ENCODE measurements around the gene CLEC4E.
"Not testable (repeated sequence)": the region's sequence is repeated elsewhere in the genome, so short reads cannot be mapped to it uniquely, and the experiment has no call there.

CLEC4E gene

DNA sequence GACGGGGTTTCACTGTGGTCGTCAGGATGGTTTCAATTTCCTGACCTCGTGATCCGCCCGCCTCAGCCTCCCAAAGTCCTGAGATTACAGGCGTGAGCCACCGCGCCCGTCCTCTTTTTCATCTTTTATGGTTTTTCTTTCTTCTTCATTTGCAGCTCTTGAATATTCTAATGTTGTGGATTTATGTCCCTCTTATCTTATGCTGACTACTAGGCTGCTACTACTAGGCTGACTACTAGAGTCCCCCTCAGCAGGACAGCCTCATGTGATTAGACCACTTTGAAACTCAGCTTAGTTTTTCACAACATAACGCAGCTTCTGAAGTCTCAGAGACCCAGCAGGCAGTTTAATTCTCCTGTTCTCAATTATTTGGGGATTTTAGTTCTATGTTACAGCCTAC is 857 bp upstream of the CLEC4E start:
- DNase-seq: no peak

DNA sequence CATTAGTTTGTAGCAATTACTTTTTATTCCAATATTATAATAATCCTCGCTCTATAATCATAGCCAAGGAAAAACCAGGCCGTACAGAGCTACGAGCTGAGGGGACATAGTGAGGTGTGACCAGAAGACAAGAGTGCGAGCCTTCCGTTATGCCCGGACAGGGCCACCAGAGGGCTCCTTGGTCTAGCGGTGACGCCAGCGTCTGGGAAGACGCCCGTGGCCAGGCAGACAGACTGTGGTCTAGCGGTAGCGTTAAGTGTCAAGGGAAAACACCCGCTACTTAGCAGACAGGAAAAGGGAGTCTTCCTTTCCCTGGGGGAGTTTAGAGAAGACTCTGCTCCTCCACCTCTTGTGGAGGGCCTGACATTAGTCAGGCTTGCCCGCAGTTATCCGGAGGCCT is 2.9 kb downstream of the CLEC4E start:
- not testable (repeated sequence) for DNase-seq

DNA sequence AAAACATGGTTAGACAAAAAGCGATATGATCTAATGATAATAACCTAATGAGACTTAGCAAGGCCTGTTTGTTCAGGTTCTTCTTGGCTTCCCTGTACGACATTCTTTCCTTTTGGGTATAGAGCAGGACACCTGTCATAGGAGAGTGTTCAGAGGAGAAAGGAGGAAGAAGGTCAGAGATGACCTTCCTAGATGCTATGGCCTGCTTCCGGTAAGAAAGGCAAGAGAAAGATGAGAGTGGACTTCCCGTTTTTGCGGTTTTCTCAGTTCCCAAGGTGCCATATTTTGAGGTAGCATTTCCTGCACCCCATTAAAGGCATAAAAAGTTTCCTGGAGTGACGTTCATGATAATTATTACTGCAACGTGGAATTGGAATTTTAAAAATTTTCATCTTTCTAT is 8.7 kb downstream of the CLEC4E start:
- no peak for DNase-seq

DNA sequence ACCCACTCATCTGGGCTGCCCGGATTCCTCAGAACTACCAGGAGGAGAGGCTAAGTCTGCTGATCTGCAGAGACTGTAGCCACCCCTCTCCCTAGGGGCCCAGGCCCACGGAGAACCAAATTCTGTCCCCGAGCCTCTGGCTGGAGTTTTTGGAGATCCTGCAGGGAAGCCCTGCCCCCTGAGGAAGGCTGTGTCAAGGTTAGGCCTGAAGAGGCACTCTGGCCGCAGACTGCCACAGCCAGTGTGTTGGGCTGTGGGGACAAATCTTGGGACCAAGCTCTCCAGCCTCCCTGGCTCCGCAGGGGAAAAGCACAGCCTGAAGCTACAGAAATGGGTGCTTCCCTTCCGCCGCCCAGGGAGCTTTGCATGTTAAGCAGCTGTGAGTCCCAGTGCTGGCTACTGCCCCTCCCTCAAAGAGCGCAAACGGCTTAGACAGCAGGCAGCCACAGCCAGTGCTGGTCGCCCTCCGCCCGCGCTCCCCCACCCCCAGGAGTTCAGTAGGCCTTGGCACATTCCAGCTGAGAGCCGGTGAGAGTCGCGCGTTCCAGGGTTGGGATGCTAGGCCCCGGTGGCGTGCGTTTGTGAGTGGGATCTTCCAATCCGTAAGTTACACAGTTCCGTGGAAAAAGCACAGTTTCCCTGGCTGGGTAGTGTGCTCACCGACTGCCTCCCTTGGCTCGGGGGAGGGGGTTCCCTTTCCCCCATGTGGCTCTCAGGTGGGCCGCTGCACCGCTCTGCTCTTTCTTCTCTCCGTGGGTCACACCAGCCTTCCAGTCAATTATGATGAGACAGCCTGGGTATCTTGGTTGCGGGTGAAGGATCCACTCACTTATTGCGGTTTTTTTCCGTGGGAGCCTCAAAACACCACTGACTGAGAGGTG is 13.2 kb downstream of the CLEC4E start:
- DNase-seq: no peak

DNA sequence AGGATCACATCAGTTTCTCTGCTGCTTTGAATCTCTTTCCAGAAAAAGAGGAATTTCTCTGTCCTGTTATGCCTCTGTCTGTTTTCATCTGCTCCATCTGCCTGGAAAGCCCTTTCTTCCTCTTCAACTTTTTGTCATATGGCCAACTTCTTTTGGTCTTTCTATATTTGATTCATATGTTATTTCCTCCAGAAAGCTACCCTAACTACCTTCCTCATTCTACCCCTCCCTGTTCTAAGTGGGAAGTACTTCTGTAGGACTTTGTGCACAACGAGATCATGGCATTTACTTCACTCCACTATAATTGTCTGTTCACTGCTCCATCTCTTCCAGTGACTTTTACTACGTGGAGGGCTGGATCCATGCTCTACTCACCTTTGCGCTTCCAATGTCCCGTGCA is 21.5 kb downstream of the CLEC4E start:
- no peak for DNase-seq

DNA sequence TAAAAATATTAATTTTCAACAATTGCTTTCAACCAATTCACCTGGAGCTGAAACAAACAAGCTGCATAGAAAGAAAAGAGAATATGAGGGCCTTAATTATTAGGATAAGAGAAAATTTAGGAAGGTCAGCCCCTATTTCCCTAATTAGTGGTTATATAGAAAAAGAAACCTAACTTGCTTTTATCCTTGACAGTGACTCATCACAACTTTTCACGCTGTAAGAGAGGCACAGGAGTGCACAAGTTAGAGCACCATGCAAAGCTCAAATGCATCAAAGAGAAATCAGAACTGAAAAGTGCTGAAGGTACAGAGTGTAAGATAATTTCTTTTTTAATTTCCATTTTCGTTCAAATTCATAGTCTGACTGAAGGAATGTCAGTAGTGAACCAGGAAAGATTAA is 22.7 kb downstream of the CLEC4E start:
- no peak for DNase-seq

DNA sequence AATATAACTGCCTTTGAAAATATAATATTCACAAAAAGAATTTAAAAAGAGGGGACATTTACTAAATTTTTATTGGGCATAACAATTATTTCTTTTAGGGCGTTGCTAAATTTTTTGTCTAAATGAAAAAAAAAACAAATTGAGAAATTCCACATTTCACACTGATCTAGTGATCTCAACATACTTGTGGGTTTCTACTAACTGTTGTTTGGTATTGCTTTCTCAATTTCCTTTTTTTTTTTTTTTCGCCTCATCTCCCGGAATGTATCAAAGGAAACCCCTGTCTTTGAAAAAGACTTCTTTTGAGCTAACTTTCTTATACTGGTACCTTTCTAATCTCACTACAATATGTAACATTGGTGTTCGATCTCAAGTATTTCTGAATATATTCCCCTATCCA is 27.4 kb downstream of the CLEC4E start, which contains the start of gene CLEC4D:
TSS of gene CLEC4D (plus strand) at position 248 of the 400 bp plus-strand sequence. CDS start 230 bp downstream, outside the sequence.
- no peak for DNase-seq

DNA sequence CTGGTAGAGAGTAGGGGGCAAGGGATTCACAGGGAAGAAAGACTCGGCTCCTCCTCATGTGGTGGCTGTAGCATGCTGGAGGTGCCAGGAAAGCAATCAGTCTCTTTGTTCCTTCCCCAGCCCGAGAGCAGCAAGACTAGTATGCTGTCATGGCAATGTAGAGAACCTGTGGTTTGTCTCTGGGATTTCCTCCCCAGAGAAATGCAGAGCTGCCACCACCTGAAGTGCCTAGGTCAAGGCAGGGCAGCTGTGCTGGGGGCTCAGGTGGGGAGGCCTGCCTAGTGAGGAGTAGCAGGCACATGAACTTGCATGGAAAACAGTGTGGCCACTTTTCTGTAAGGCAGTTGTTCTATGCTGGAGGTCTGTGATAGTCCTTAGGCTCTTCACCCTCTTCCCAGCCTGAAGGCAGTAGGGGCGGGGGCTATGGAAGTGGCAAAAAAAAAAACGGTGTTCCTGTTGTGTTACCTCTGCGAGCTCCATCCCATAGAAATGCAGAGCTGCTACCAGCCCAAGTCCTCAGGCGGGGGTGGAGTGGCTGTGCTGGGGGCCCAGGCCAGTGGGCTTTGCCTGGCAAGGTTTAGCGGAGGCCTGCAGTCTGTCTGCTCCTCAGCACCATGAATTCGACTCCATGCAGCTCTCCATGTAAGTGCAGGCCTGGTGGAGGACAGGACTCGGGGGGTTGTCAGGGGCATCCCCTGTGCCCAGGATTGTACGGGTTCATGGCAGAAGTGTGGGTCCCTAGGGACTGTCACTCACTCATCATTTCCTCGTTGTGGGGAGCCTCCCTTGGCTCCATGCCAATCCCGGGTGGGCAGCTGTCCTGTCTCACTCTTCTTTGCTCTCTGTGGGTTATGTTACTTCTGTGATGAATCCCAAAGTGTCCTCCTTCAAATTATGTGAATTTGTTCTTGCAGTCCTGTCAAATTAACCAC is 31.5 kb downstream of the CLEC4E start:
- no peak for DNase-seq

DNA sequence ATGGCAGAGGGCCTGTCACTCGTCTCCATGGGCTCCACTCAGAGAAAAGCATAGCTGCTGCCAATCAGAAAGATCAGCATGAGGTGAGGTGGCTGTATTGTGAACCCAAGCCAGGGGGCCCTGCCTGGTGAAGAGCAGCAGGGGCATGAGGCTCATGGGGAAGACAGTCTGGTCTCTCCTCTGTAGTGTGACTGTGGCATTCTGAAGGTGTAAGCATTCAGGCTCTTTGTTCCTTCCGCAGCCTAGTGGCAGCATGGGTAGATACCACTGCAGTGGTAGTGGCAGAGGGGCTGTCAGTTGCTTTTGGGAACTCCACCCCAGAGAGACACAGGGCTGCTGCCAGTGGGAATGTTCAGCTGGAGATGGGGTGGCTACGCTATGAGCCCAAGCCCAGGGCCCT is 32.5 kb downstream of the CLEC4E start:
- no peak for DNase-seq

DNA sequence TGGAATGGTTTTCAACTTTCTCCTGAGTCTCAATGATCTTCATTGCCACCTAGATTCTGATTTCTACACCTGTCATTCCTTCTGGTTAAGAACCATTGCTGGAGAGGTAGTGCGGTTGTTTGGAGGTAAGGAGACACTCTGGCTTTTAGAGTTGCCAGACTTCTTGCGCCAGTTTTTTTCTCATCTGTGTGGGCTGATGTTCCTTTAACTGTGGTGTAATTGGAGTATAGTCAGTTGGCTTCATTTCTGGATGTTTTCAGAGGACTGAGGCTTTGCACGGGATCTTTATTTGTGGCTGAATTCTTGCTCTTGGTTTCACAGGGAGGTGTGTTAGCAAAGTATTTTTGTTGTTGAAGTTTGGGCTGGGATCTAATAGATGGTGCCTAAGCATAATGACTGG is 33.1 kb downstream of the CLEC4E start:
- DNase-seq: no peak

DNA sequence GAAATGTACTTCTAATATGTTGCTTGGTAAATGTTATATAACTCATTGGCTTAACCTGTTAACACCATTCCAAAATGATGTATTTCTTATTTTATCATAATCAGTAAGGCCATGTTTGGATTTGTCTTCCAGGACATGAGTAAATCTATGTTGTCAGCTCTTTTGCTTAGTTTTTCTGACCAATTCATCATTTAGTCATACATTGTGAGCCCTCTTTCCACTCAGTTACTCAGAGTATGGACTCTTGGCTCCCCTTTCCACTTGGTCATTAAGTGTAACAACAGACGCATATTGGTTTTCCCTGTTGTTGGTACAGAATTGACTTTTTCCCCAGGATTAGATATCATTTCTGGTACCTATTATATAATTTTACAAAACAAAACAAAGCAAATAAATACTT is 36.4 kb downstream of the CLEC4E start:
- DNase-seq: no peak

DNA sequence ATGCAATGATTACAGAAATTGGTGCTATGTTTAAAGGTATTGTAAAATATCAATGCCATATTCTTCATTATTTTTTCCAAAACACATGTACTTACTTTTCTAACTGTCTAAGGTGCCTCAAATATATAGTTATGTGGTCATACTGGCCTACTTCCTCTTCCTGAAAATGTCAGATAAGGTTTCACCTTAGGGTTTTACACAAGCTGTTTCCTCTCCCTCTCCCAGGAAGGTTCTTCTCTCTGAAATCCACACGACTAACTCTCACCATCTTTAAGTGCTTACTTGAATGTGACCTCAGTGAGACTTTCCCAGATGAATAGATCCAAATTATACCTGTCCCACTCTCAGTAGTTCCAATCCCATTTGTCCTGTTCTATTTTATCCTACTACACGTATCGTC is 39.0 kb downstream of the CLEC4E start:
- no peak for DNase-seq

DNA sequence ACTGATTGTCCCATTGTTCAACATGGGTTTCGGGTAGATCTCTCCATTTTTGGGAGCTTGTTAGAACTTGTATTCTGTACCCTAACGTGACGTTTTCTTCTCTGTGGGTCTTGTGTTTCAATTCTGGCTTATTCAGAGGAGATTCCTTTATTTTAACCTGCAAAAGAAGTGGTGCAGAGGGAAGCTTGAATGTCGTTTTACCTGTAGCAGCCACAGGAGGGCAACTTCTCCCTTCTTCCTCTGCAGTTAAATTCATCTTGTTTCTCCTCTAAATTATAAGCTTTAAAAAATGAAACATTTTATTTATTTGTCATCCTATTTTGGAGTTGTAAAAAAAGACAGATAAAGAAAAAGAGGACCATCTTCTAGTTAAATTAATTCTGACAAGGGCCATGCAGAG is 41.1 kb downstream of the CLEC4E start:
- no peak for DNase-seq

DNA sequence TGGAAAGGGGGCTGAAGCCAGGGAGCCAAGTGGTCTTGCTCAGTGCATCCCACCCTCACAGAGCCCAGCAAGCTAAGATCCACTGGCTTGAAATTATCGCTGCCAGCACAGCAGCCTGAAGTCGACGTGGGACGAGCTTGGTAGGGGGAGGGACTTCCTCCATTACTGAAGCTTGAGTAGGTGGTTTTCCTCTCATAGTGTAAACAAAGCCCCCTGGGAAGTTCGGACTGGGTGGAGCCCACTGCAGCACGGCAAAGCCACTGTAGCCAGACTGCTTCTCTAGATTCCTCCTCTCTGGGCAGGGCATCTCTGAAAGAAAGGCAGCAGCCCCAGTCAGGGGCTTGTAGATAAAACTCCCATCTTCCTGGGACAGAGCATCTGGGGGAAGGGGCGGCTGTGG is 44.6 kb downstream of the CLEC4E start:
- not testable (repeated sequence) for DNase-seq

DNA sequence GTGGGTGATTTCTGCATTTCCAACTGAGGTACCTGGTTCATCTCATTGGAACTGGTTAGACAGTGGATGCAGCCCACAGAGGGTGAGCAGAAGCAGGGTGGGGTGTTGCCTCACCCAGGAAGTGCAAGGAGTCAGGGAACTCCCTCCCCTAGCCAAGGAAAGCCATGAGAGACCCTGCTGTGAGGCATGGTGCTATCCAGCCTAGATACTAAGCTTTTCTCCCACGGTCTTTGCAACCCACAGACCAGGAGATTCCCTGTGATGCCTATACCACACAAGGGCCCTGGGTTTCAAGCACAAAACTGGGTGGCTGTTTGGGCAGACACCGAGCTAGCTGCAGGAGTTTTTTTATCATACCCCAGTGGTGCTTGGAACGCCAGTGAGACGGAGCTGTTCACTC is 45.0 kb downstream of the CLEC4E start:
- DNase-seq: not testable (repeated sequence)

DNA sequence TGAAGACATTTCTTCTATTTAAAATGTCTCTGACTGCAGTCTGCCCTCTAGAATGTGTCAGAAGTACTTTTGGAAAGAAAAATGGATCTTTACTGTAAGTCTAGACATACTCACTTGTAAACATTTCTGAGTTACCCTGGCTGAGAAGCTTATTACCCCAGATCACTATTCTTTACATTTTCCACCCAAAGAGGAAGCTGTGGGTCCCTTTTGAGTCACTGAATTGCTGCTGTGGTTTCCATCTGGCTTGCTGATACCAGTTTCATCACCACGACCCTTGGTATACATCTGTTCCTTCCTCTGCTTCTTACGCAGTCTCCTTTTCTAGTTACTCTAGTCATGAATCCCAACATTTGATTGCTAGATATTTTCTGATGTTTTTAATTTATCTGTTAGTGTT is 47.6 kb downstream of the CLEC4E start:
- peak in 1 of 56 donors; percentile 3 for DNase-seq

DNA sequence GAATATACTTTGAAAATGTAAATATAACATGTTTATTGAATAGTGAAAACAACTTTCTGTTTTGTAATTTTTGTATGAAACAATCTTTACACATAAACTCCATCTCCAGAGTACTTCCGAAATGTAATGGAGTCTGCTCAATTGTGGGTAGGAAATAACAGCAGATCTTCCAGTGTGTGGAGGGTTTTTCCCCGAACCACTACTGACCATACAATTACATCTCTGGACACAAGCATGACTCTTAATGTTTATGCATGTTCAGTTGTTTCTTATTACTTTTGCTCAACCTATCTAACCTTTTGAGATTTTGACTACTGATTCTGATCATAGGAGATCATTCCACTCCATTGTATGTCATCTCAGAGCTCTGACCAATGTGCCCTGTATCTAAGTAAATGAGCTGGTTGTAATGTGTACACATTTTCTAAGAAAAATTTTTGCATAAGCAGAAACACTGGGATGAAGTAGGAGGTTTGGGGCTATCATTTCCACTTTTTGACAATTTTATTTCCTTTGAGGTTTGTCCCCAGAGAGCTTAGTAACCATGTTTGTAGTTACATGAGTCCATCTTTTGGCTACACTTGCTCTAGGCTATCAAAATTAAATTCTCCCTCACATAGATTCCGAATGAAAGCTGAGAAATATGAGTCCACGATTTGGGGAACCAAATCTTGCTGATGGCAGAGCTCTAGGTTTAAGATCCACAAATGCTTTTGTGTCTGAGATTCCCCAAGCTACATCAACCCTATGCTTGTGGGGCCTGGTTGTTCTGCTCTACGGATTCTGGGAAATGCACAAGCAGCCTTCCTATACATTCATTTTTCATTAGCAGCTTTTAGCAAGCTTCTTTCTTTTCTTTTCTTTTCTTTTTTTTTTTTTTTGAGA is 48.8 kb downstream of the CLEC4E start:
- no peak for DNase-seq
